BE2C (cell line): ENCODE measurements around the gene RNASE1.
"Not testable (repeated sequence)": the region's sequence is repeated elsewhere in the genome, so short reads cannot be mapped to it uniquely, and the experiment has no call there.

Experiments
- DNase-seq: peaks from one replicate; pipeline ENCODE4 v3.0.0-alpha.2; 2020
- H3K27me3 ChIP-seq: fragments of 250-450 bp; sonication (Bioruptor Pico); 2 replicates; pipeline ENCODE4 v1.5.1; 2020; ENCODE audit warnings: mild to moderate bottlenecking
- H3K36me3 ChIP-seq: fragments of 250-450 bp; sonication (Bioruptor Pico); 2 replicates; pipeline ENCODE4 v1.5.1; 2020; ENCODE audit warnings: mild to moderate bottlenecking
- H3K4me1 ChIP-seq: fragments of 250-450 bp; sonication (Bioruptor Pico); 2 replicates; pipeline ENCODE4 v1.5.1; 2020
- H3K4me3 ChIP-seq: 2 replicates; pipeline ENCODE4 v1.5.1; 2011; ENCODE audit warnings: low read depth, low read length
- H3K9me3 ChIP-seq: fragments of 250-450 bp; sonication (Bioruptor Pico); 2 replicates; pipeline ENCODE4 v1.5.1; 2020
- TF ChIP-seq, protein P1 (sequence below): IDR thresholded peaks from 2 replicates; pipeline ENCODE4 v1.5.1; 2012; ENCODE audit warnings: mild to moderate bottlenecking, low read depth, low read length

Gene RNASE1

DNA sequence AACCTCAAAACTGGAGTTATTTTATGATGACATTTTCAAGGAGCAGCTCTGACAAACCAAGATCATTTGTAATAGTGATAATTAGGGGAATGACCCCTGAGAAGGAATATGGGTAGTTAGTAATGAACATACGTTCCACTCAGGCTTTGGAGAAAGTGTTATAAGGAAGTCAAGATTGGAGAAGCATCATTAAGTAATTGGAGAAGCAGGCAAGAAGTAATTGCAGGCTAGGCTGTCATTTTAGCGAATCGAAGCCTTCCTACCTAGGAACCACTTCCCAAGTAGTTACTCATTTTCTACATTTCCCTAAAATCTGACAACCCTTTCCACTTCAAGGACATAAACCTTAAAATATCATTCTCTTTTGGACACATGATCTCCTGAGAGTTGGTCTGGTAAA lies 33.2 kb downstream of the RNASE1 start:
- no peak for DNase-seq
- TF ChIP-seq, protein P1, sequence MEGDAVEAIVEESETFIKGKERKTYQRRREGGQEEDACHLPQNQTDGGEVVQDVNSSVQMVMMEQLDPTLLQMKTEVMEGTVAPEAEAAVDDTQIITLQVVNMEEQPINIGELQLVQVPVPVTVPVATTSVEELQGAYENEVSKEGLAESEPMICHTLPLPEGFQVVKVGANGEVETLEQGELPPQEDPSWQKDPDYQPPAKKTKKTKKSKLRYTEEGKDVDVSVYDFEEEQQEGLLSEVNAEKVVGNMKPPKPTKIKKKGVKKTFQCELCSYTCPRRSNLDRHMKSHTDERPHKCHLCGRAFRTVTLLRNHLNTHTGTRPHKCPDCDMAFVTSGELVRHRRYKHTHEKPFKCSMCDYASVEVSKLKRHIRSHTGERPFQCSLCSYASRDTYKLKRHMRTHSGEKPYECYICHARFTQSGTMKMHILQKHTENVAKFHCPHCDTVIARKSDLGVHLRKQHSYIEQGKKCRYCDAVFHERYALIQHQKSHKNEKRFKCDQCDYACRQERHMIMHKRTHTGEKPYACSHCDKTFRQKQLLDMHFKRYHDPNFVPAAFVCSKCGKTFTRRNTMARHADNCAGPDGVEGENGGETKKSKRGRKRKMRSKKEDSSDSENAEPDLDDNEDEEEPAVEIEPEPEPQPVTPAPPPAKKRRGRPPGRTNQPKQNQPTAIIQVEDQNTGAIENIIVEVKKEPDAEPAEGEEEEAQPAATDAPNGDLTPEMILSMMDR: no peak
- Histone ChIP-seq H3K4me1 (no peaks in the 10 kb centered on the region), H3K4me3 (no peak overlapping the region), H3K36me3 (no peaks in the 10 kb centered on the region), H3K9me3 (no peaks in the 10 kb centered on the region), H3K27me3 (peaks cover 8% of the 10 kb centered on the region)

DNA sequence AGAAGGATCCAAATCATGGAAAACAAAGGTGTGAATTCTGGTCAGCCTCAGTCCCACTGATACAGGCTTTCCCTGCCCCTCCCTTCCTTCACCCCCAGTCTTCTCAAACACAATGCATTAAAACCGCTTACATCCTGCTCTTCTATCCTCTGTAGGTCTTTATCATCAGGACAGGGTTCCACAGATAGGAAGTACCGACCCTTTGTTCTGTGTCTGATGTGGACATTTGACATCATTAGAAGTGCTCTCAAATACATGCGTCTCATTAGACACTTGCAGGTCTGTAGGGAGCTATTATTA lies 34.1 kb downstream of the RNASE1 start:
- TF ChIP-seq, protein P1: no peak
- no peaks in the 10 kb centered on the region for H3K9me3 ChIP-seq
- H3K4me3 ChIP-seq: no peak overlapping the region
- H3K27me3 ChIP-seq: peaks cover 8% of the 10 kb centered on the region
- DNase-seq: no peak
- H3K36me3 ChIP-seq: no peaks in the 10 kb centered on the region
- no peaks in the 10 kb centered on the region for H3K4me1 ChIP-seq

DNA sequence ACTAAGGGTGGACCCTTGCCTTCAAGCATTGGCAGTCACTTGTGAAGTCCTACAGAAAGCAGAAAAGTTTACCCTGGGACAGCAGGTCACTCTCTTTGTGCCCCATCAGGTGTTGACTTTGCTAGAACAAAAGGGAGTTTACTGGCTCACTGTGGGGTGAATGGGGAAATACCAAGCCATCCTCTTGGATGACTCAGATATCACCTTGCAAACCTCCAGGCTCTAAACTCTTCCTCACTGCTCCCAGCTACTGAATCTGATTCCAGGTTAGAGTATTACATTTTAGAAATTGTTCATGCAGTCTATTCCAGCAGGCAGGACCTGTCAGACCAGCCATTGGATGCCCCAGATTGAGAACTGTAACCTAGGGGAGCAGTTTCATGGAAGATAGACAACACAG lies 41.7 kb downstream of the RNASE1 start:
- H3K36me3 ChIP-seq: no peaks in the 10 kb centered on the region
- TF ChIP-seq, protein P1: no peak
- no peak overlapping the region for H3K4me3 ChIP-seq
- peaks cover 5% of the 10 kb centered on the region; the same call in 1 of the 2 replicates for H3K27me3 ChIP-seq
- no peaks in the 10 kb centered on the region for H3K9me3 ChIP-seq
- H3K4me1 ChIP-seq: no peaks in the 10 kb centered on the region
- no peak for DNase-seq

DNA sequence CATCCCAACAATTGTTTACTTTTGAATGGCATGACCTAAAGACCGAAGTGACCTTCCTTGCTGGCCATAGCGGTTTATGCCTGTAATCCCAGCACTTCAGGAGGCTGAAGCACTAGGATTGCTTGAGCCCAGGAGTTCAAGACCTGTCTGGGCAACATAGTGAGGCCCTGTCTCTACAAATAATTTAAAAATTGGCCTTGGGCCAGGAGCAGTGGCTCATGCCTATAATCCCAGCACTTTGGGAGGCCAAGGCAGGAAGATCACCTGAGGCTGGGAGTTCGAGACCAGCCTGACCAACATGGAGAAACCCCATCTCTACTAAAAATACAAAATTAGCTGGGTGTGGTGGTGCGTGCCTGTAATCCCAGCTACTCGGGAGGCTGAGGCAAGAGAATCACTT lies 43.2 kb downstream of the RNASE1 start:
- DNase-seq, H3K4me3 ChIP-seq, H3K9me3 ChIP-seq, H3K36me3 ChIP-seq, H3K27me3 ChIP-seq, H3K4me1 ChIP-seq: not testable (repeated sequence)

DNA sequence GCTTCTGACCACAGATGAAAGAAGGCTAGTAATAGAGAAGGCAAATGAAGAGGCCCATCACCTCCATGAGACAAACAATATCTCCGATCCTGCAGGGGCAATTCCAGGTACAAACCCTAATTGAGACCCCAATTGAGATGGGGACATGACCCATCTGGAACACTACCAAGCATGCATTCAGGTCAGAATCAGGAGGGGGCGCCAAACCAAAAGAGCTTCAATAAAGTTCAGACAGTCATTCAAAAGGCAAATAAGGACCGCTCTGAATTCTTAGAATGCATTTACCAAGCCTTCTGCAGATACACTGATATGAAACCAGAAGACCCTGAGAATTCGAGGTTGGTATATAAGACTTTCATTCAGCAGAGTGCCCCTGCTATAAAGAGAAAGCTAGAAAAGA lies 44.7 kb downstream of the RNASE1 start:
- Histone ChIP-seq H3K4me3 (no peak overlapping the region), H3K9me3 (no peaks in the 10 kb centered on the region), H3K4me1 (no peaks in the 10 kb centered on the region), H3K36me3 (no peaks in the 10 kb centered on the region), H3K27me3 (no peaks in the 10 kb centered on the region; the same call in none of the 2 replicates)
- TF ChIP-seq, protein P1: peak; percentile 32; the same call in 1 of the 2 replicates
- no peak for DNase-seq

DNA sequence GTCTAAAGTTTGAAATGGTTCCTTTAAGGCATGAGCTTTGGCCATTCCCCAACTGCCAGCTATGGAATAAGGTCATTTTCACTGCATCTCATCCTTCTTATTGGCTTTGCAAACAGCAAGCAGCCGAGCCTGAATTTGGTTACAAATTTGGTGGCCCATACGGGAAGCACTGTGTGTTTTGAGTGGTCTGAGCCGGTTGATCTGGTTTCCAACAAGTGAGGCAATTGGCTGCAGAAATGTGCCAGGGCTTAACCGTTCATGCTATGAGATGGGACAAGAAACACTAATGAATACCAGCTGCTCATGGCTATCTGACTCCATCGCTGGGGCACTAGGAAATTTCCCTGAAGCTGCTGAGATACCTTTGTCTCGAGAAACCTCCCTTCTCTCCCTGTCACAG lies 47.6 kb downstream of the RNASE1 start:
- Histone ChIP-seq H3K9me3 (no peaks in the 10 kb centered on the region; the same call in 1 of the 2 replicates), H3K4me3 (no peak overlapping the region), H3K4me1 (no peaks in the 10 kb centered on the region), H3K36me3 (no peaks in the 10 kb centered on the region), H3K27me3 (peaks cover 3% of the 10 kb centered on the region)
- TF ChIP-seq, protein P1: no peak
- DNase-seq: no peak

DNA sequence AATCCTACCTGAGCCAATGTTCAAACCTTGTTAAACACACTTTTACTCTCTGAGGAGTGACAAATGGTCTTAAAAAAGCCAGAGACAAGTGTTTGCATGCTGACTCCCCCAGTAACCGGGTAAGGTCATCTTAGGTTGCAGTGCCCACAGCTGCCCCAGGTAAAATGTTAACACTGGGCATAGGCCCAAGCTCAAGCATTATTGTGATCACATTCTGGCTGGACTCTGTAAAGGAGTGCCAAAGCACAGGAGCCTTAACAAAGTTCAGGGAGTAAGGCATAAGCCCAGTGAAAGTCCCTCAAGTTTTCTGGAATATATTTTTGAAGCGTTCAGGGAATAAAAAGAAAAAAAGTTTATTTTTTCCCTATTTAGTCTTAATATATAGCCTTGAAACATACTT lies 48.3 kb downstream of the RNASE1 start:
- no peaks in the 10 kb centered on the region; the same call in 1 of the 2 replicates for H3K9me3 ChIP-seq
- no peaks in the 10 kb centered on the region for H3K36me3 ChIP-seq
- H3K4me1 ChIP-seq: no peaks in the 10 kb centered on the region
- peaks cover 3% of the 10 kb centered on the region for H3K27me3 ChIP-seq
- TF ChIP-seq, protein P1: no peak
- DNase-seq: no peak
- no peak overlapping the region for H3K4me3 ChIP-seq
